K562 (cell line): Measurements from ENCODE around the gene SEBOX. TPM values are rescaled to one million over a fixed set of nuclear protein-coding genes. Genes with fewer than 3 reads are reported as not detected.

Experiments used
- ATAC-seq: fragments of 200-7000 bp; cut with Tn5 transposase; 3 replicates; pipeline ENCODE4 v1.9.1; 2020; ENCODE audit warnings: moderate library complexity
- BruUV-seq: library from RNA; stranded (reverse); fragments of 400-500 nt; replicated peaks from 2 replicates; lab custom pipeline; 2021; lab: Mats Ljungman, UMichigan
- CTCF ChIA-PET: fragments of 300-600 bp; formaldehyde crosslinking; extraction: SDS; loops from one replicate; lab custom pipeline; 2021; ENCODE audit warnings: low intra/inter-chr PET ratio; lab: Yijun Ruan, JAX
- POLR2A ChIA-PET: fragments of 300-600, 350-650 bp; sonication (Branson Sonifier 250); formaldehyde crosslinking; extraction: SDS; loops from one replicate; lab custom pipeline; 2021; ENCODE audit warnings: antibody characterized with exemption, inconsistent platforms; lab: Yijun Ruan, JAX
- DNase-seq, 4 experiments: peaks; one replicate each; pipeline versions ENCODE4 v3.0.0 to v3.0.0-alpha.2; 2011 to 2018; ENCODE audit warnings: low spot score in 3 of 4, mixed read lengths in 3 of 4; ENCODE audit errors: extremely low read depth in 1 of 4
- FAIRE-seq: peaks from 2 replicates; lab custom pipeline; 2011; peaks lifted over from hg19 to GRCh38; lab: Jason Lieb, UNC
- H2AFZ ChIP-seq: 2 replicates; pipeline ENCODE4 v1.6.0; 2011; ENCODE audit warnings: low read depth, low read length, control low read depth, inconsistent platforms
- H3K27ac ChIP-seq: fragments of 200-600 bp; 3 replicates; pipeline ENCODE4 v1.8.0; 2011; ENCODE audit warnings: low read depth, mild to moderate bottlenecking, control low read depth, inconsistent platforms, low read length, moderate library complexity, mixed read lengths; ENCODE audit errors: extremely low read depth
- H3K27me3 ChIP-seq, 2 experiments: fragments of 300-600 bp in 1 of 2; 2 replicates in 1 of 2; 3 replicates in 1 of 2; pipeline versions ENCODE4 v1.6.0 to v1.8.0; 2011; ENCODE audit warnings: inconsistent platforms in 2 of 2, low read length in 2 of 2, mild to moderate bottlenecking in 1 of 2, mixed read lengths in 1 of 2, moderate library complexity in 1 of 2; ENCODE audit not compliant: control insufficient read depth in 2 of 2, insufficient read depth in 2 of 2
- H3K36me3 ChIP-seq: fragments of 300-600 bp; 3 replicates; pipeline ENCODE4 v1.8.0; 2011; ENCODE audit warnings: mild to moderate bottlenecking, low read length, inconsistent platforms; ENCODE audit not compliant: control insufficient read depth, insufficient read depth
- H3K4me1 ChIP-seq, 2 experiments: fragments of 200-600 bp in 1 of 2; replicated peaks in 1 of 2; 2 replicates in 1 of 2; 3 replicates in 1 of 2; pipeline versions ENCODE4 v1.5.1 to v1.8.0; 2011; ENCODE audit warnings: inconsistent platforms in 2 of 2, low read length in 2 of 2, mild to moderate bottlenecking in 1 of 2, mixed read lengths in 1 of 2, moderate library complexity in 1 of 2; ENCODE audit not compliant: control insufficient read depth in 2 of 2, insufficient read depth in 2 of 2
- H3K4me2 ChIP-seq: 2 replicates; pipeline ENCODE4 v1.6.1; 2011; ENCODE audit warnings: low read length, control low read depth, inconsistent platforms, mixed read lengths; ENCODE audit not compliant: insufficient read depth
- H3K4me3 ChIP-seq: fragments of 200-600 bp; sonication (generic), shearing (Covaris generic); 2 replicates; pipeline ENCODE4 v1.5.1; 2016; ENCODE audit warnings: control low read depth, inconsistent platforms
- H3K79me2 ChIP-seq: fragments of 200-600 bp; 3 replicates; pipeline ENCODE4 v1.8.0; 2011; ENCODE audit warnings: low read length, inconsistent platforms; ENCODE audit not compliant: control insufficient read depth, insufficient read depth
- H3K9ac ChIP-seq, 2 experiments: 2 replicates each; pipeline versions ENCODE4 v1.6.0 to v1.6.1; 2011; ENCODE audit warnings: low read depth in 2 of 2, low read length in 2 of 2, control low read depth in 1 of 2, inconsistent platforms in 1 of 2, mild to moderate bottlenecking in 1 of 2, mixed read lengths in 1 of 2; ENCODE audit not compliant: insufficient read depth in 1 of 2
- H3K9me1 ChIP-seq: one replicate; pipeline ENCODE4 v1.6.0; 2011; ENCODE audit warnings: inconsistent platforms, mild to moderate bottlenecking, low read length, moderate library complexity; ENCODE audit not compliant: control insufficient read depth, insufficient read depth
- H3K9me3 ChIP-seq: replicated peaks from 2 replicates; pipeline ENCODE4 v1.5.1; 2011; ENCODE audit warnings: low read depth, low read length, inconsistent platforms; ENCODE audit not compliant: control insufficient read depth, insufficient read depth
- H4K20me1 ChIP-seq: replicated peaks from 2 replicates; pipeline ENCODE4 v1.6.1; 2011; ENCODE audit warnings: low read length, inconsistent platforms, mixed read lengths; ENCODE audit not compliant: control insufficient read depth, insufficient read depth
- ARID2 ChIP-seq: fragments of 450-650 bp; IDR thresholded peaks from 2 replicates; pipeline ENCODE4 v1.6.1; 2017; ENCODE audit warnings: antibody characterized with exemption, mild to moderate bottlenecking
- ARID3A ChIP-seq: IDR thresholded peaks from 2 replicates; pipeline ENCODE4 v1.6.1; 2012; ENCODE audit warnings: low read depth, low read length, improper control_type of control experiment, borderline replicate concordance
- DEAF1 ChIP-seq: fragments of 450-650 bp; formaldehyde crosslinking; IDR thresholded peaks from 2 replicates; pipeline ENCODE4 v1.4.0; 2020; ENCODE audit warnings: mild to moderate bottlenecking, moderate library complexity
- FOXK1 ChIP-seq: sonication (generic); formaldehyde crosslinking; IDR thresholded peaks from 2 replicates; pipeline ENCODE4 v1.8.0; 2022; ENCODE audit warnings: missing genetic modification reagents, mild to moderate bottlenecking, borderline replicate concordance
- FOXM1 ChIP-seq, 2 experiments: fragments of 450-650 bp in 1 of 2; sonication (generic) in 1 of 2; formaldehyde crosslinking in 1 of 2; IDR thresholded peaks; 2 replicates each; pipeline versions ENCODE4 v1.6.1 to v1.9.0; 2017 to 2022; ENCODE audit warnings: low read depth in 2 of 2, mild to moderate bottlenecking in 2 of 2, missing genetic modification reagents in 1 of 2, moderate library complexity in 1 of 2
- JUNB ChIP-seq: fragments of 450-650 bp; formaldehyde crosslinking; conservative IDR thresholded peaks from 2 replicates; pipeline ENCODE4 v1.4.0; 2020; ENCODE audit warnings: mild to moderate bottlenecking
- NEUROD1 ChIP-seq: fragments of 150-350 bp; IDR thresholded peaks from 2 replicates; pipeline ENCODE4 v1.6.1; 2014; ENCODE audit warnings: borderline replicate concordance, low read length, low read depth; ENCODE audit not compliant: partially characterized antibody
- RFX5 ChIP-seq: IDR thresholded peaks from 2 replicates; pipeline ENCODE4 v1.6.1; 2011; ENCODE audit warnings: low read depth, mild to moderate bottlenecking, improper control_type of control experiment, low read length
- SRSF3 ChIP-seq: fragments of 200-400 bp; formaldehyde crosslinking; IDR thresholded peaks from 2 replicates; pipeline ENCODE4 v1.6.1; 2016; ENCODE audit warnings: mild to moderate bottlenecking, low read length, moderate library complexity; ENCODE audit not compliant: insufficient read depth
- TOE1 ChIP-seq, 2 experiments: fragments of 450-650 bp in 1 of 2; sonication (generic) in 1 of 2; formaldehyde crosslinking in 1 of 2; IDR thresholded peaks; 2 replicates each; pipeline versions ENCODE4 v1.7.1 to v1.8.0; 2016 to 2022; ENCODE audit warnings: borderline replicate concordance in 2 of 2, mild to moderate bottlenecking in 2 of 2, antibody characterized with exemption in 1 of 2, inconsistent platforms in 1 of 2, low read depth in 1 of 2, missing genetic modification reagents in 1 of 2, moderate library complexity in 1 of 2
- ZC3H8 ChIP-seq: fragments of 450-650 bp; IDR thresholded peaks from 2 replicates; pipeline ENCODE4 v1.6.1; 2017
- ZFP91 ChIP-seq: sonication (generic); formaldehyde crosslinking; IDR thresholded peaks from 2 replicates; pipeline ENCODE4 v1.8.0; 2022; ENCODE audit warnings: mild to moderate bottlenecking, missing genetic modification reagents
- ZNF134 ChIP-seq: fragments of 250-450 bp; sonication (Bioruptor Pico); conservative IDR thresholded peaks from 2 replicates; pipeline ENCODE4 v1.4.0; 2020
- ZNF146 ChIP-seq: IDR thresholded peaks from one replicate; pipeline ENCODE4 v1.6.1; 2018; ENCODE audit warnings: missing compliant biosample characterization; ENCODE audit not compliant: unreplicated experiment
- ZNF24 ChIP-seq: fragments of 450-650 bp; IDR thresholded peaks from 2 replicates; pipeline ENCODE4 v1.6.1; 2016
- ZZZ3 ChIP-seq: fragments of 450-650 bp; IDR thresholded peaks from 2 replicates; pipeline ENCODE4 v1.6.1; 2016; ENCODE audit warnings: antibody characterized with exemption, mild to moderate bottlenecking, moderate library complexity
- WGBS: fragments of 100-300 bp; shearing (Covaris generic); methylation state at CpG from one replicate; pipeline ENCODE4 v1.1.6; 2016; ENCODE audit warnings: low coverage, mixed read lengths; ENCODE audit not compliant: insufficient coverage; ENCODE audit errors: missing lambda C conversion rate; 5-methylcytosine and 5-hydroxymethylcytosine counted together
- in situ Hi-C: fragments of 300-500 bp; cut with MboI; formaldehyde crosslinking; loops from 4 replicates; pipeline ENCODE4 v1.15.0; 2018; ENCODE audit warnings: inconsistent platforms, mixed read lengths
- intact Hi-C: fragments of 100-400 bp; cut with micrococcal nuclease; formaldehyde crosslinking; loops from 2 replicates; pipeline ENCODE4 v1.14.2; 2022
- polyA plus RNA-seq, 8 experiments: library from polyadenylated mRNA; depleted of rRNA in 4 of 8; stranded (reverse) in 5 of 8; unstranded in 3 of 8; fragments of >200 nt; fragmentation: Nextera tagmentation in 2 of 8; fragmentation: Illumina TruSeq in 1 of 8; extraction: Ambion mirVana in 2 of 8; extraction: Trizol in 1 of 8; gene quantifications; 2 replicates each; pipeline versions ENCODE4 v1.2.1 to v1.2.3, GENCODE V29; 2011 to 2014; ENCODE audit warnings: inconsistent platforms in 1 of 8, missing spikeins in 1 of 8
- total RNA-seq, 7 experiments: library from RNA; depleted of rRNA in 6 of 7; stranded (reverse); fragments of >200 nt in 6 of 7; fragmentation: Illumina TruSeq in 2 of 7; extraction: Trizol in 2 of 7; gene quantifications; 2 replicates each; pipeline versions ENCODE4 v1.2.1 to v1.2.3, GENCODE V29; 2011 to 2021; ENCODE audit warnings: low replicate concordance in 1 of 7
- TF ChIP-seq, protein P1 (sequence below): fragments of 200-800 bp; sonication (Bioruptor generic); IDR thresholded peaks from 2 replicates; pipeline ENCODE4 v1.6.1; 2017; ENCODE audit warnings: missing genetic modification characterization, missing compliant biosample characterization

SEBOX gene
- total and polyA plus RNA-seq, 9 of the 15 experiments (the other 6 are each of a cell fraction or from before 2014, with no cell fraction given), result not detected

GRCh38 chr17:28340374-28340773, 24.6 kb downstream of the SEBOX start:
- peaks cover 5% of the 10 kb centered on the region; the same call in 1 of the 2 replicates for H4K20me1 ChIP-seq
- H2AFZ ChIP-seq, result no peak overlapping the region
- H3K9me3 ChIP-seq, result no peaks in the 10 kb centered on the region
- ATAC-seq, result no peak
- peaks cover 9 to 14% of the 10 kb centered on the region in 2 experiments; a peak in 4 of 5 replicates for H3K4me1 ChIP-seq
- WGBS, result 77% methylated on average over 5 of the region's 6 CpGs
- TF ChIP-seq ZFP91 (CRISPR knock-in tag) (no peak), RFX5 (no peak), SRSF3 (no peak), TOE1 (IDR thresholded peaks at IDR 0.05; ENCODE audit: borderline replicate concordance) (no peak), TOE1 (CRISPR knock-in tag; IDR thresholded peaks at IDR 0.05; ENCODE audit: borderline replicate concordance, low read depth) (no peak), FOXK1 (no peak), JUNB (CRISPR knock-in tag) (no peak), NEUROD1 (no peak), ZNF146 (CRISPR knock-in tag) (no peak), ZC3H8 (no peak), ZNF24 (no peak), ARID3A (no peak), ARID2 (no peak), ZZZ3 (no peak), ZNF134 (CRISPR knock-in tag) (no peak), FOXM1 (IDR thresholded peaks at IDR 0.05; ENCODE audit: low read depth) (no peak), FOXM1 (CRISPR knock-in tag; IDR thresholded peaks at IDR 0.05; ENCODE audit: low read depth) (no peak), DEAF1 (CRISPR knock-in tag) (no peak)
- TF ChIP-seq, protein P1, sequence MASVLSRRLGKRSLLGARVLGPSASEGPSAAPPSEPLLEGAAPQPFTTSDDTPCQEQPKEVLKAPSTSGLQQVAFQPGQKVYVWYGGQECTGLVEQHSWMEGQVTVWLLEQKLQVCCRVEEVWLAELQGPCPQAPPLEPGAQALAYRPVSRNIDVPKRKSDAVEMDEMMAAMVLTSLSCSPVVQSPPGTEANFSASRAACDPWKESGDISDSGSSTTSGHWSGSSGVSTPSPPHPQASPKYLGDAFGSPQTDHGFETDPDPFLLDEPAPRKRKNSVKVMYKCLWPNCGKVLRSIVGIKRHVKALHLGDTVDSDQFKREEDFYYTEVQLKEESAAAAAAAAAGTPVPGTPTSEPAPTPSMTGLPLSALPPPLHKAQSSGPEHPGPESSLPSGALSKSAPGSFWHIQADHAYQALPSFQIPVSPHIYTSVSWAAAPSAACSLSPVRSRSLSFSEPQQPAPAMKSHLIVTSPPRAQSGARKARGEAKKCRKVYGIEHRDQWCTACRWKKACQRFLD, result no peak
- TF ChIP-seq, all 486 proteins: peak for 0
- no peak overlapping the region for H3K27ac ChIP-seq
- DNase-seq, result no peak
- H3K36me3 ChIP-seq, result peaks cover 51% of the 10 kb centered on the region
- intact Hi-C loops, result no loop called here
- H3K27me3 ChIP-seq, result no peaks in the 10 kb centered on the region
- BruUV-seq, result no TSS peak
- in situ Hi-C loops, result no loop called here
- H3K79me2 ChIP-seq, result peaks cover 19% of the 10 kb centered on the region
- FAIRE-seq, result no peak
- H3K4me2 ChIP-seq, result no peak overlapping the region
- H3K9me1 ChIP-seq, result peaks cover 2% of the 10 kb centered on the region
- H3K4me3 ChIP-seq, result no peak overlapping the region
- CTCF ChIA-PET, result no interaction called here
- POLR2A ChIA-PET, result no interaction called here
- H3K9ac ChIP-seq, result no peak overlapping the region
